Measurements from ENCODE around the gene WDR74.
"Not testable (repeated sequence)": the region's sequence is repeated elsewhere in the genome, so short reads cannot be mapped to it uniquely, and the experiment has no call there.

WDR74 gene

GRCh38 chr11:62839050-62839945 is at the start of gene WDR74:
WDR74 (minus strand) TSS chr11:62839590; CDS start chr11:62839570, 20 bp downstream.
- DNase-seq, result peak in 55 of 56 donors; percentile 69 to 98 (median 89)

DNA sequence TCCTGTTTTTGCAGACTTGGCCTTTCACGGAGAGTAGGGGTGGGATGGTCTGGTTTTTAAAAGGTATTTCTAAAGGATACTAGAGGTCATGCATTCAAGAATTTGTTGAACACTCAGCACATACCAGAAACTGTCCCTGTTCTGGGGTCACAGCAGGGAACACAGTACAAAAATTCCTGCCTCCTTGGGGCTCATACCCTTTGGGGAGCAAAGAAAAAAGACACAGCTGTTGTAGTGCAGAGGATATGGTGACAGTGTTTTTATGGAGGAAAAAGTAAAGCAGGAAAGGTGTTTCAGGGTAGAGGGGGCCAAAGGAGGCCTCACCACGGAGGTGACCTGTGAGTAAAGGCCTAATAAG is 49.7 kb upstream of the WDR74 start:
- DNase-seq, result no peak

DNA sequence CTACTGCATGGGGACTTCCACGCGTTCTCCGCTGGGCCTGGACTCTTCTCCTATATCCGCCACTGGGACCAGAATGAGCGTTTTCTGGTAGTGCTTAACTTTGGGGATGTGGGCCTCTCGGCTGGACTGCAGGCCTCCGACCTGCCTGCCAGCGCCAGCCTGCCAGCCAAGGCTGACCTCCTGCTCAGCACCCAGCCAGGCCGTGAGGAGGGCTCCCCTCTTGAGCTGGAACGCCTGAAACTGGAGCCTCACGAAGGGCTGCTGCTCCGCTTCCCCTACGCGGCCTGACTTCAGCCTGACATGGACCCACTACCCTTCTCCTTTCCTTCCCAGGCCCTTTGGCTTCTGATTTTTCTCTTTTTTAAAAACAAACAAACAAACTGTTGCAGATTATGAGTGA is 49.0 kb upstream of the WDR74 start:
- DNase-seq, result no peak

DNA sequence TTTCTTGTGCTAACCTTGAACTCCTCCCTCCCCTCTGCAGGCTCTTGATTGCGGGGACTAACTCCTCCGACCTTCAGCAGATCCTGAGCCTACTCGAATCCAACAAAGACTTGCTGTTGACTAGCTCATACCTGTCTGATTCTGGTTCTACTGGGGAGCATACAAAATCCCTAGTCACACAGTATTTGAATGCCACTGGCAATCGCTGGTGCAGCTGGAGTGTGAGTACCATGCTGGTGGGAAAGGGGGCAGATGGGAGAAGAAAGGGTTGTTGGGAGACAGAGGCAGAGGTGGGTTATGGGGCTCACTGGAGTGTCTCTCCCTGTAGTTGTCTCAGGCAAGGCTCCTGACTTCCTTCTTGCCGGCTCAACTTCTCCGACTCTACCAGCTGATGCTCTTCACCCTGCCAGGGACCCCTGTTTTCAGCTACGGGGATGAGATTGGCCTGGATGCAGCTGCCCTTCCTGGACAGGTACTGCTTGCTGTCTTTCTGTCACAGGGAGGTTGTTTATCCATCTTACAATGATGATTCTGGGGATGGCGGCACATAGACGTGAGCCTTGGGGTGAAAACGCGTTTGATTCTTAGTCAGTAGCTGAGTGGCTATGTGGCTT is 45.9 kb upstream of the WDR74 start:
- DNase-seq, result no peak

DNA sequence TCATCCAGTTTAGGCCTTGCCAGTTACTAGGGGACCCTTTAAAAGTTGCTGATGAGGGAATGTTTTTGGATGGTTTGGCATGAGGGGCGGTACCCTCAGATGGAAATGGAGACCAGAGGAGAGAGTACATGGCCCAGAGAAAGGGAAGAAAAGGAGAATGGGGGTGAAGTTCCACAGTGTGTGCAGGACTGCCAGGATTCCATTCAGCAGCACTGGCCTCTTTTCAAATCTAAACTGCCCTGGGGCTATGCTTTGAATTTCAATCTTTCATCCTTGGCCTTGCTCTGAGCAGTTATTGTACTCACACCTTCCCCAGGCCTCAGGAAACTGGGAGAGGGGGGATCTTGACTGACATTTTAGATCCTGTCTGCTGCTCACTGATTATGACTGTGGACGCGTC is 44.3 kb upstream of the WDR74 start:
- DNase-seq, result peak in 15 of 56 donors; percentile 4 to 43 (median 25)

DNA sequence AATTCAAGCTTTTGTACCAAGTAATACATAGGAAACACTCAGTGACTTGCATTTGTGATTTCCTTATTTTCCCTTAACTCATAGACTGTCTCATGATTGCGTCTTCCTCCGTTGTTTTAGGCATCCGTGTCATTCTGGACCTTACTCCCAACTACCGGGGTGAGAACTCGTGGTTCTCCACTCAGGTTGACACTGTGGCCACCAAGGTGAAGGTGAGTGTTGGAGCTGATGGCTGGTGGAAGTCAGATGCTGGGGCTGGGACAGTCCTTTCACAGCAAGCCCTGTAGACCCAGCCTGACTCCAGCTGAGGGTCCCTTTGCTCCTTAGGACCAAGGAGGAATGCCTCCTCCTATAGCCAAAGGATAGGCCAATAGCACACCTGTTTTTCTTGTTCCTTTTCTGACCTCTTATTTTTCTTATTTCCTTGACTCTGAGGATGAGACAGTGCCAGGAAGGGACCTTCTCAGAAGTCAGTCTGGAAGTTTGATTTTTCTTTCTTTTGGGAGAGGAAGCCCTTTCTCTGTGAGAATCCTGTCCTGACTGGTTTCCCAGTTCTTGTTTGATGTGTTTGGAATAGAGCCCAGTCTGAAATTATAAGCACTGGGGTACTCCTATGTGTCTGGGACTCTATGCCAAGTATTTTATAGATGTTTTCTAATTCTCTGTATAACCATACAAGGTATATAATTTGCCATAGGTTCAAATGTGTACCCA is 43.6 kb upstream of the WDR74 start:
- DNase-seq, result no peak

GRCh38 chr11:62882431-62882749 is 43.0 kb upstream of the WDR74 start:
- no peak for DNase-seq

- DNase-seq, result peak in 50 of 56 donors; percentile 58 to 97 (median 87)
Observed at GRCh38 chr11:62881579-62882430, 42.4 kb upstream of the WDR74 start.

DNA sequence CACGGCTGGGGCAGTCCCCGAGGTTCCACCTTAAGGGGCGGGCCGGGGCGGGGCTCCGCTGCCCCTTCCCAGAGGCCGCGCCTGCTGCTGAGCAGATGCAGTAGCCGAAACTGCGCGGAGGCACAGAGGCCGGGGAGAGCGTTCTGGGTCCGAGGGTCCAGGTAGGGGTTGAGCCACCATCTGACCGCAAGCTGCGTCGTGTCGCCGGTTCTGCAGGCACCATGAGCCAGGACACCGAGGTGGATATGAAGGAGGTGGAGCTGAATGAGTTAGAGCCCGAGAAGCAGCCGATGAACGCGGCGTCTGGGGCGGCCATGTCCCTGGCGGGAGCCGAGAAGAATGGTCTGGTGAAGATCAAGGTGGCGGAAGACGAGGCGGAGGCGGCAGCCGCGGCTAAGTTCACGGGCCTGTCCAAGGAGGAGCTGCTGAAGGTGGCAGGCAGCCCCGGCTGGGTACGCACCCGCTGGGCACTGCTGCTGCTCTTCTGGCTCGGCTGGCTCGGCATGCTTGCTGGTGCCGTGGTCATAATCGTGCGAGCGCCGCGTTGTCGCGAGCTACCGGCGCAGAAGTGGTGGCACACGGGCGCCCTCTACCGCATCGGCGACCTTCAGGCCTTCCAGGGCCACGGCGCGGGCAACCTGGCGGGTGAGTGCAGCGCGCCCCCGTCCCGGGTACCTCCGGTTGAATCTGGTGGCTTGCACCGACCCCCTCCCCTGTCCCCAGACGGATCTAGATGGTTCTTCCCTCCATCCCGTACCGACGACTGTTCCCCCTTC is 41.6 kb upstream of the WDR74 start, which contains the start of gene SLC3A2:
TSS of gene SLC3A2 (plus strand) at position 94 of the 776 bp plus-strand sequence. CDS start at position 222, 128 bp downstream.
- peak in 55 of 56 donors; percentile 32 to 97 (median 86) for DNase-seq

- peak in 13 of 56 donors; percentile 37 to 82 (median 68) for DNase-seq
Observed at GRCh38 chr11:62880231-62880802, 40.9 kb upstream of the WDR74 start.

- peak in 27 of 56 donors; percentile 13 to 68 (median 31) for DNase-seq
Observed at GRCh38 chr11:62879235-62879978, 40.0 kb upstream of the WDR74 start.

- DNase-seq, result no peak
Observed at GRCh38 chr11:62876712-62877111, 37.3 kb upstream of the WDR74 start.

GRCh38 chr11:62875698-62876478 is 36.5 kb upstream of the WDR74 start:
- DNase-seq, result no peak

- DNase-seq, result no peak
Observed at GRCh38 chr11:62874851-62875250, 35.5 kb upstream of the WDR74 start.

- no peak for DNase-seq
Observed at GRCh38 chr11:62865635-62866034, 26.2 kb upstream of the WDR74 start.

DNA sequence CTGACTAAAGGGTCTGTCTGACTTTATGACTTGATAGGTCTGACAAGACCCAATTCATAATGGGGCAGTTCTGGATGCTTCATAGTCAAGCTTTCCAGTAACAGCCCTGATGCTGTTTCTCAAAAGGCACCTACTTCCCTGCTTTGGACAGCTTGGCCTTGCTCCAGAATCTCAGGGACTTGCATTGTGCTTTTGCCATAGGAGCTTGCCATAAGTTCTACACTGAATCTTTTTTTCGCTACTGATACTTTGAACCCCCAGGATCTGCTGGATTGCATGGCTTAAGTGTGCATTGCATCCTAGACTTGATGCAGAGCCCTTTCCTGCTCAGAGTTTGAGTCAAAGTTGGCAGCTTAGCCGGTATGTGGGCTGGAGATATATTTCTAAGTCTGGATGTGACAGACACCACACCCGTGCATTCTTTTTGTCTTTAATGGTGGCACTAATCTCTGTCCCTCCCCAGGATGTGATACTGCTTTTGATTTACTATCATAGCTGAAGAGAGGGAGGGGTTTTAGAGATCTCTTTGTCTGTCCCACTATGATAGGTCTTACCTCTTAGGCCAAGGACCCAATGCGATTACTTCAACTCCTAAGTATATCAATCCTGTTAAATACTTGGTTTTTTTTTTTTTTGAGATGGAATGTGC is 24.4 kb upstream of the WDR74 start:
- no peak for DNase-seq

DNA sequence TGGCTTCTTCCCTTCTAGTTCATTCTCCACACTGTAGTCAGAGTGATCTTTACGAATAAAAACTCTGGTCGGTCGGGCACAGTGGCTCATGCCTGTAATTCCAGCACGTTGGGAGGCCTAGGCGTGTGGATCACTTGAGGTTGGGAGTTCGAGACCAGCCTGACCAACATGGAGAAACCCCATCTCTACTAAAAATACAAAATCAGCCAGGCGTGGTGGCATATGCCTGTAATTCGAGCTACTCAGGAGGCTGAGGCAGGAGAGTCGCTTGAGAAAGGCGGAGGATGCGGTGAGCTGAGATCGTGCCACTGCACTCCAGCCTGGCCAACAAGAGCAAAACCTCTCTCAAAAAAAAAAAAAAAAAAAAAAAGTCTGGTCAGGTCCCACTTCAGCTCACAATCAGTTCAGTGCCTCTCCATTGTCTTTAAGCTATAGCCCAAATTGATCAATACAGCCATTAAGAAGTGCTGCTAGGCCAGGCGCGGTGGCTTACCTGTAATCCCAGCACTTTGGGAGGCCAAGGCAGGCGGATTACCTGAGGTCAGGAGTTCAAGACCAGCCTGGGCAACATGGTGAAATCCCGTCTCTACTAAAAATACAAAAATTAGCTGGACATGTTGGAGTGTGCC is 22.3 kb upstream of the WDR74 start:
- not testable (repeated sequence) for DNase-seq
